ENCODE results near the gene FOXJ1. TPM values are rescaled to one million over a fixed set of nuclear protein-coding genes. Genes with fewer than 3 reads are reported as not detected.

FOXJ1 gene
- total RNA-seq, 1 experiment from 2014 or later, result 4.0 TPM

DNA sequence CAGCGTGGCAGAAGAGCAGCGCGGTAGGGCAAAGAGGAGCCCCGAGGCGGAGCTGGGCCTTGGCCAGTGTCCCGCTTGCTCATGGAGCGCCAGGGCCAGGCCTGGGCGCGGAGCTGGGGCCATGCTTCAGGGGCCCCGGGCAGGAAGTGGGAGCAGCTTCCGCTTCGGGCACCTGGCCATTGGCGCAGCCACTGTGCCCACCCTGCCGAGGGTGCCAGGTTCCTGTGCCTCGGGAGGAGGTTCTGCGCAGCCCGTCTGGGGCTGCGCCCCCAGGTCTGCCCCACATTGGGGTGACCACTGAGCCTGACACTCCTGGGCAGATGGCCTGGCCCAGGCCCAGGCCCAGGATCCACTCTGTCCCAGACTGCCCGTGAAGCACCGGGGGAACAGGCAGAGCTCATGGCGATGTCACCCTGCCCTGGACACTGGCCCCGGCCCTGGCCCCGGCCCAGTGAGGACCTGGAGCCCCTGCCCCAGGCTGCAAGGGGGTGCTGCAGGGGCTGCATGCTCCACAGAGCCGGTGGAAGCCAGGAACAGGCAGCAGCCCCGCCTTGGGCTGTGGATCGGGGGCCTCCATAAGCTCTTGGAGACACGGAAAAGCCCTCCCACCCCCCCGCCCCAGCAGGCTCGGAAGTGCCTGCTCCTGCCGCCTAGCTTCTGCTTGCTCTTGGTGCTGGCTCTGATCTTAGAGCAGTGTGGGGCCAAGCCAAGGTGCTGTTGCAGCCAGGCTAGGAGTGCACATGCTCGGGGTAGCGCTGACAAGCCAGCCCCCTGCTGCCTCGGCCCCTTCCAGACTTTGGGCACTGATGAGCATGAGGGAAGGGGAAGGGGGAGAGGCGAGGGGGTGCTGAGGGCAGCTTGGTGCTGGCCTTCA is 35.9 kb upstream of the FOXJ1 start:
- Histone ChIP-seq H4K20me1 (ENCODE audit: control insufficient read depth, insufficient read depth, insufficient read length) (no peaks in the 10 kb centered on the region), H3K18ac (ENCODE audit: insufficient read length, low read depth, low read length) (no peak overlapping the region), H3K4ac (ENCODE audit: low read depth, low read length) (no peak overlapping the region), H3T11ph (ENCODE audit: low read length) (no peak overlapping the region), H3K9ac (ENCODE audit: extremely low read depth, insufficient read length, low read length) (no peak overlapping the region), H2BK5ac (ENCODE audit: insufficient read length, low read length) (no peak overlapping the region), H2AK5ac (ENCODE audit: insufficient read length, low read length) (no peak overlapping the region), H4K91ac (ENCODE audit: insufficient read length, low read depth, low read length) (no peak overlapping the region), H3K14ac (ENCODE audit: insufficient read depth, low read length) (no peak overlapping the region), H2BK15ac (ENCODE audit: low read depth, low read length) (no peak overlapping the region), H3K4me1 (ENCODE audit: insufficient read depth, low read length) (0 out of 2 replicates have a peak, but pooled peaks cover under 1% of the 10 kb centered on the region), H3K23ac (ENCODE audit: insufficient read length, low read depth, low read length) (no peak overlapping the region), H3K56ac (ENCODE audit: insufficient read length, low read depth, low read length) (no peak overlapping the region), H2BK12ac (ENCODE audit: insufficient read length, low read depth, low read length) (no peak overlapping the region), H3K79me2 (ENCODE audit: insufficient read depth, low read length) (no peaks in the 10 kb centered on the region), H2BK20ac (ENCODE audit: low read depth, low read length, poor library complexity, severe bottlenecking) (no peak overlapping the region), H3K9me3 (ENCODE audit: control insufficient read depth, low read depth, low read length) (no peaks in the 10 kb centered on the region), H3K27ac (ENCODE audit: insufficient read length, low read depth, low read length) (no peak overlapping the region), H4K8ac (replicated peaks; ENCODE audit: insufficient read length, low read depth, low read length) (no peak overlapping the region), H3K79me1 (ENCODE audit: insufficient read depth, low read depth, low read length, poor library complexity, severe bottlenecking) (no peaks in the 10 kb centered on the region), H2AFZ (ENCODE audit: low read length) (no peak overlapping the region), H3K27me3 (ENCODE audit: insufficient read depth, low read length) (no peaks in the 10 kb centered on the region), H2BK120ac (ENCODE audit: low read depth, low read length, poor library complexity, severe bottlenecking) (no peak overlapping the region), H3K4me2 (ENCODE audit: insufficient read depth, insufficient read length, low read length) (no peak overlapping the region), H3K23me2 (ENCODE audit: insufficient read length, low read depth, low read length, poor library complexity, severe bottlenecking) (no peaks in the 10 kb centered on the region), H4K5ac (ENCODE audit: insufficient read length, low read depth, low read length) (no peak overlapping the region)
- Mint-ChIP-seq H3K27me3 (ENCODE audit: low read depth) (no peaks in the 10 kb centered on the region), H3K4me3 (no peak overlapping the region), H3K9me3 (no peaks in the 10 kb centered on the region), H3K36me3 (ENCODE audit: insufficient read depth in 1 of 3, low read depth in 3 of 3) (no peaks in the 10 kb centered on the region; a peak in 1 of 7 replicates), H3K4me1 (peaks cover 4 to 12% of the 10 kb centered on the region in 2 experiments), H3K27ac (no peak overlapping the region)
- TF ChIP-seq CTCF (conservative IDR thresholded peaks at IDR 0.05), result no peak
- DNase-seq, result peak; percentile 63
- WGBS (ENCODE audit: extremely low coverage, insufficient read length, low lambda C conversion rate), result no CpG with 5 or more reads among the region's 34 CpGs

All from H9 (cell line).